ENCODE data around the gene LIPA.

Gene LIPA

GRCh38 chr10:89238956-89239644 is 12.5 kb downstream of the LIPA start:
- H3K4me3 ChIP-seq (ENCODE audit: low read depth in 1 of 2, low read length in 2 of 2): no peak overlapping the region
- H3K4me2 ChIP-seq (ENCODE audit: insufficient read depth, low read length): no peak overlapping the region
- ATAC-seq (ENCODE audit: insufficient read depth, low read depth) (no peak), DNase-seq (no peak)
- H3K9me3 ChIP-seq (ENCODE audit: insufficient read depth, low read length, severe bottlenecking): no peaks in the 10 kb centered on the region
- no peak overlapping the region for H3K9ac ChIP-seq (ENCODE audit: low read depth, low read length)
- H3K4me1 ChIP-seq (ENCODE audit: insufficient read depth, low read length): no peaks in the 10 kb centered on the region
- no peaks in the 10 kb centered on the region for H4K20me1 ChIP-seq (ENCODE audit: insufficient read depth, low read length)
- peaks cover 7% of the 10 kb centered on the region; the same call in 1 of the 2 replicates for H3K36me3 ChIP-seq (ENCODE audit: insufficient read depth, low read length)
- H3K27me3 ChIP-seq (ENCODE audit: insufficient read depth, low read length, poor library complexity): no peaks in the 10 kb centered on the region
- no peaks in the 10 kb centered on the region for H3K79me2 ChIP-seq (ENCODE audit: insufficient read depth, low read length)
- no peak overlapping the region for H3K27ac ChIP-seq (ENCODE audit: low read length)
- TF ChIP-seq CTCF (IDR thresholded peaks at IDR 0.05; ENCODE audit: borderline replicate concordance, extremely low read depth, low read length, poor library complexity, severe bottlenecking) (no peak), EZH2 (IDR thresholded peaks at IDR 0.05; ENCODE audit: borderline replicate concordance, low read depth, low read length, severe bottlenecking) (no peak)
- H2AFZ ChIP-seq (ENCODE audit: low read depth, low read length): no peak overlapping the region

- no peaks in the 10 kb centered on the region for H3K79me2 ChIP-seq (ENCODE audit: insufficient read depth, low read length)
- no peaks in the 10 kb centered on the region for H3K4me1 ChIP-seq (ENCODE audit: insufficient read depth, low read length)
- H2AFZ ChIP-seq (ENCODE audit: low read depth, low read length): no peak overlapping the region
- H3K27me3 ChIP-seq (ENCODE audit: insufficient read depth, low read length, poor library complexity): no peaks in the 10 kb centered on the region
- H3K4me3 ChIP-seq (ENCODE audit: low read depth in 1 of 2, low read length in 2 of 2): no peak overlapping the region
- H3K36me3 ChIP-seq (ENCODE audit: insufficient read depth, low read length): peaks cover 7% of the 10 kb centered on the region; the same call in 1 of the 2 replicates
- H3K9ac ChIP-seq (ENCODE audit: low read depth, low read length): no peak overlapping the region
- no peak overlapping the region for H3K4me2 ChIP-seq (ENCODE audit: insufficient read depth, low read length)
- no peaks in the 10 kb centered on the region for H4K20me1 ChIP-seq (ENCODE audit: insufficient read depth, low read length)
- no peak for TF ChIP-seq EZH2 (IDR thresholded peaks at IDR 0.05; ENCODE audit: borderline replicate concordance, low read depth, low read length, severe bottlenecking)
- TF ChIP-seq CTCF (IDR thresholded peaks at IDR 0.05; ENCODE audit: borderline replicate concordance, extremely low read depth, low read length, poor library complexity, severe bottlenecking): no peak
- H3K27ac ChIP-seq (ENCODE audit: low read length): no peak overlapping the region
- H3K9me3 ChIP-seq (ENCODE audit: insufficient read depth, low read length, severe bottlenecking): no peaks in the 10 kb centered on the region
- DNase-seq (no peak), ATAC-seq (ENCODE audit: insufficient read depth, low read depth) (no peak)
These were observed 13.7 kb downstream of the LIPA start for GRCh38 chr10:89237849-89238248.

DNA sequence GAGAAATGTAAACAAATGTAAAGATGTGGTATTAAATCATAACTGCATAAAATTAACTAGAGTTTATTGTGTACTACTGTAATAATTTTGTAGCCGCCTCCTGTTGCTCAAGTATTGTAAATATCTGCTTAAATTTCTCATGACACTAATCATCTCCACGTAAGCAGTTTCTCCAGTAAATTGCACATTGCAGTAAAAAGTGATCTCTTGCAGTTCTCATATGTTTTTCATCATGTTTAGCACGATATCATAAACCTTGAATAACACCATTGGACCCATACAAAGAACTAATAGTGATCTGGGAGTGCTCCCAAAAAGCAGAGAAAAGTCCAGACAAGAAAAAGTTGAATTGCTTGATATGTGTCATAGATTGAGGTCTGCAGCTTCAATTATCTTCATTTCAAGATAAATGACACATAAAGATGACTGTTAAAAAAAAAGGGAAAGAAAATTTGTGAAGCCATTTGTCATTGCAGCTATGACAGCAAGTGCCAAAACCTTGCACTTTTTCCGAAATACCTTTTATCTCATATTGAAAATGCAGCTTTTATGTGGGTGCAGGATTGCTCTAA is 15.3 kb downstream of the LIPA start:
- H3K9ac ChIP-seq (ENCODE audit: low read depth, low read length): no peak overlapping the region
- H3K79me2 ChIP-seq (ENCODE audit: insufficient read depth, low read length): no peaks in the 10 kb centered on the region
- H3K4me3 ChIP-seq (ENCODE audit: low read depth in 1 of 2, low read length in 2 of 2): no peak overlapping the region
- TF ChIP-seq CTCF (IDR thresholded peaks at IDR 0.05; ENCODE audit: borderline replicate concordance, extremely low read depth, low read length, poor library complexity, severe bottlenecking) (no peak), EZH2 (IDR thresholded peaks at IDR 0.05; ENCODE audit: borderline replicate concordance, low read depth, low read length, severe bottlenecking) (no peak)
- DNase-seq (no peak), ATAC-seq (ENCODE audit: insufficient read depth, low read depth) (no peak)
- H3K27ac ChIP-seq (ENCODE audit: low read length): no peak overlapping the region
- peaks cover 7% of the 10 kb centered on the region; the same call in 1 of the 2 replicates for H3K36me3 ChIP-seq (ENCODE audit: insufficient read depth, low read length)
- no peaks in the 10 kb centered on the region for H4K20me1 ChIP-seq (ENCODE audit: insufficient read depth, low read length)
- no peak overlapping the region for H3K4me2 ChIP-seq (ENCODE audit: insufficient read depth, low read length)
- H3K27me3 ChIP-seq (ENCODE audit: insufficient read depth, low read length, poor library complexity): no peaks in the 10 kb centered on the region
- no peak overlapping the region for H2AFZ ChIP-seq (ENCODE audit: low read depth, low read length)
- H3K9me3 ChIP-seq (ENCODE audit: insufficient read depth, low read length, severe bottlenecking): no peaks in the 10 kb centered on the region
- H3K4me1 ChIP-seq (ENCODE audit: insufficient read depth, low read length): no peaks in the 10 kb centered on the region

All from DND-41 (cell line).